Measurements from ENCODE around the gene EXOC4. TPM values are rescaled to one million over a fixed set of nuclear protein-coding genes. Genes with fewer than 3 reads are reported as not detected.

The EXOC4 gene
- total RNA-seq, 2 donors from 2014 or later = 62.0 to 146 TPM

- H3K4me3 ChIP-seq = no peak overlapping the region
- intact Hi-C loops (cut with DNase I) = no loop called here
- 90 to 91% methylated on average over 4 of the region's 4 CpGs for WGBS, 2 donors
- H3K27me3 ChIP-seq = no peaks in the 10 kb centered on the region
- DNase-seq = no peak
- no peak overlapping the region for H3K27ac ChIP-seq
- H3K4me1 ChIP-seq = no peaks in the 10 kb centered on the region
- TF ChIP-seq CTCF (IDR thresholded peaks at IDR 0.05) = no peak
- TF ChIP-seq POLR2A (IDR thresholded peaks at IDR 0.05) = no peak
- H3K9me3 ChIP-seq = no peaks in the 10 kb centered on the region
- H3K36me3 ChIP-seq (replicated peaks in 1 of 2; ENCODE audit: insufficient read depth in 1 of 2, low read depth in 2 of 2) = no peaks in the 10 kb centered on the region
- ATAC-seq = no peak
Observed at GRCh38 chr7:133691727-133692610, 439.1 kb downstream of the EXOC4 start.

DNA sequence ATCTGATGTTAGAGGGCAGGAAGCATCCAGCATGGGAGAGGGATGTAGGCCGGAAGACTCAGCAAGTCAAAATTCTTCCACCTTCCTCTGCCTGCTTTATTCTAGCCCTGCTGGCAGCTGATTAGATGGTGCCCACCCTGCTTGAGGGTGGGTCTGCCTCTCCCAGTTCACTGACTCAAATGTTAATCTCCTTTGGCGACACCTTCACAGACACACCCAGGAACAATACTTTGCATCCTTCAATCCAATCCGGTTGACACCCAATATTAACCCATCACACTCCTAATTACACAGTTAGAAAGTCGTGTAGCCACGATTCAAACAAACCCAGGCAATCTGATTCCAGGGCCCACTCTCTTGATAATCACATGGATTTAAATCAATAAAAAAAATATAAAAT lies 440.4 kb downstream of the EXOC4 start:
- peaks cover 7% of the 10 kb centered on the region for H3K4me1 ChIP-seq
- H3K27me3 ChIP-seq = no peaks in the 10 kb centered on the region
- ATAC-seq = no peak
- 91 to 92% methylated on average over 5 of the region's 5 CpGs for WGBS, 2 donors
- TF ChIP-seq CTCF (IDR thresholded peaks at IDR 0.05) (no peak), POLR2A (IDR thresholded peaks at IDR 0.05) (no peak)
- H3K36me3 ChIP-seq (replicated peaks in 1 of 2; ENCODE audit: insufficient read depth in 1 of 2, low read depth in 2 of 2) = no peaks in the 10 kb centered on the region
- intact Hi-C loops (cut with DNase I) = no loop called here
- no peak overlapping the region for H3K4me3 ChIP-seq
- no peak overlapping the region for H3K27ac ChIP-seq
- no peaks in the 10 kb centered on the region for H3K9me3 ChIP-seq
- no peak for DNase-seq

DNA sequence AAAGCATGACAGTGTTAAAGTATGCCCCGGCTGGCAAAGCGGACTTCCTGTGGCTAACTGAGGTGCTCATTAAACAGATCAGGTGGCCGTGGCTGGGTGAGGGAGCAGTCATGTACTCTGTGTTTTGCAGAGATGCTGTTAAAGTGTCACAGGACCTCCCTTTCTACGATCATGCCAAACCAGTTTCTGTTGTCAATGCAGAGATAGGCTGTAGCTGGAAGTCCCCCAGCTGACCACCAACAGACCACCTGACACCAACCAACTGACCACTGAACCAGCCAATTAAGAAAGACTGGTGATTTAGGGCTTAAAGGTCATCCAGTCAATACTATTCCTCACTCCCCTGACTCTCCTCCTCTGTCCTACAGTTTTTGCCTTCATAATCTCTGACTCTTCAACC lies 443.2 kb downstream of the EXOC4 start:
- Histone ChIP-seq H3K27ac (no peak overlapping the region), H3K9me3 (no peaks in the 10 kb centered on the region), H3K4me3 (no peak overlapping the region), H3K36me3 (replicated peaks in 1 of 2; ENCODE audit: insufficient read depth in 1 of 2, low read depth in 2 of 2) (no peaks in the 10 kb centered on the region), H3K27me3 (no peaks in the 10 kb centered on the region), H3K4me1 (peaks cover 13% of the 10 kb centered on the region)
- DNase-seq = no peak
- 72 to 79% methylated on average over 4 of the region's 4 CpGs for WGBS, 2 donors
- TF ChIP-seq POLR2A (IDR thresholded peaks at IDR 0.05) (no peak), CTCF (IDR thresholded peaks at IDR 0.05) (no peak)
- ATAC-seq = no peak
- intact Hi-C loops (cut with DNase I) = no loop called here

- no peak overlapping the region for H3K27ac ChIP-seq
- no peak for ATAC-seq
- intact Hi-C loops (cut with DNase I) = no loop called here
- DNase-seq = no peak
- WGBS, 2 donors = 85 to 94% methylated on average over 4 of the region's 4 CpGs
- no peak overlapping the region for H3K4me3 ChIP-seq
- TF ChIP-seq POLR2A (IDR thresholded peaks at IDR 0.05) (no peak), CTCF (IDR thresholded peaks at IDR 0.05) (no peak)
- H3K4me1 ChIP-seq = peaks cover 13% of the 10 kb centered on the region
- H3K27me3 ChIP-seq = no peaks in the 10 kb centered on the region
- no peaks in the 10 kb centered on the region for H3K9me3 ChIP-seq
- no peaks in the 10 kb centered on the region for H3K36me3 ChIP-seq (replicated peaks in 1 of 2; ENCODE audit: insufficient read depth in 1 of 2, low read depth in 2 of 2)
Observed at GRCh38 chr7:133697585-133697984, 444.7 kb downstream of the EXOC4 start.

DNA sequence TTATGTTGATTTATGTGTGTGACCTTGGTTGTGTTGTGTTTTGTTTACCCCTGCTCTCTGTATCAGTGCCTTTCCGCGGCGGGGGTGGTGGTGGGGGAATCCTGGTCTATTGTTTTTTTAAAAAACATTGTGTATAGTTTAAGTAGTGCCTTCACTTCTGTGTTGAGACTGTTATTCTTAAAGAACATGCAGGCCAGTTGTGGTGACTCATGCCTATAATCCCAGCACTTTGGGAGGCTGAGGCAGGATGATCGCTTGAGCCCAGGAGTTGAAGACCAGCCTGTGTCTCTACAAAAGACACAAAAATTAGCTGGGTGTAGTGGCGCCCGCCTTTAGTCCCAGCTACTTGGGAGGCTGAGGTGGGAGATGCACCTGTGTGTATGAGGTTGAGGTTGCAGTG lies 445.2 kb downstream of the EXOC4 start:
- no peaks in the 10 kb centered on the region for H3K27me3 ChIP-seq
- 73 to 75% methylated on average over 6 of the region's 6 CpGs for WGBS, 2 donors
- no peak overlapping the region for H3K4me3 ChIP-seq
- H3K27ac ChIP-seq = no peak overlapping the region
- ATAC-seq (no peak), DNase-seq (no peak)
- no peak for TF ChIP-seq POLR2A (IDR thresholded peaks at IDR 0.05)
- TF ChIP-seq CTCF (IDR thresholded peaks at IDR 0.05) = no peak
- intact Hi-C loops (cut with DNase I) = no loop called here
- H3K4me1 ChIP-seq = peaks cover 13% of the 10 kb centered on the region
- H3K36me3 ChIP-seq (replicated peaks in 1 of 2; ENCODE audit: insufficient read depth in 1 of 2, low read depth in 2 of 2) = no peaks in the 10 kb centered on the region
- no peaks in the 10 kb centered on the region for H3K9me3 ChIP-seq
